Germinal center (tissue), 1 donor: ENCODE results near the gene METTL25B.
A peak's percentile ranks its signal among the peaks of the same experiment; 100 is the strongest.
"Not testable (repeated sequence)": the region's sequence is repeated elsewhere in the genome, so short reads cannot be mapped to it uniquely, and the experiment has no call there.

Experiments used
- DNase-seq: peaks from one replicate; pipeline ENCODE4 v3.0.0; 2012; ENCODE audit warnings: mixed read lengths, low spot score

Gene METTL25B

GRCh38 chr1:156748670-156749418 lies 20.6 kb downstream of the METTL25B start:
- DNase-seq: no peak

GRCh38 chr1:156749419-156750118 lies 21.3 kb downstream of the METTL25B start:
- DNase-seq: no peak

- DNase-seq: peak; percentile 51
Observed at GRCh38 chr1:156750191-156750672, 22.0 kb downstream of the METTL25B start.

GRCh38 chr1:156750711-156751450 lies 22.6 kb downstream of the METTL25B start:
- DNase-seq: peak; percentile 52

GRCh38 chr1:156751451-156751756 lies 23.1 kb downstream of the METTL25B start, which contains the start of gene HDGF:
Gene HDGF (minus strand): TSS chr1:156751675. CDS start chr1:156751429, 246 bp downstream.
- no peak for DNase-seq

GRCh38 chr1:156751757-156752481 lies 23.6 kb downstream of the METTL25B start:
- DNase-seq: peak; percentile 93

GRCh38 chr1:156752843-156753482 lies 24.7 kb downstream of the METTL25B start:
- DNase-seq: no peak

- no peak for DNase-seq
Observed at GRCh38 chr1:156754219-156754618, 25.9 kb downstream of the METTL25B start.

GRCh38 chr1:156755527-156755950 lies 27.3 kb downstream of the METTL25B start:
- DNase-seq: no peak

- no peak for DNase-seq
Observed at GRCh38 chr1:156756355-156756754, 28.1 kb downstream of the METTL25B start.

GRCh38 chr1:156757572-156758253 lies 29.4 kb downstream of the METTL25B start:
- not testable (repeated sequence) for DNase-seq

GRCh38 chr1:156760092-156760795 lies 32.0 kb downstream of the METTL25B start:
- DNase-seq: no peak

- DNase-seq: no peak
Observed at GRCh38 chr1:156760796-156761104, 32.5 kb downstream of the METTL25B start.

GRCh38 chr1:156765136-156765535 lies 36.9 kb downstream of the METTL25B start:
- not testable (repeated sequence) for DNase-seq

- no peak for DNase-seq
Observed at GRCh38 chr1:156765666-156766065, 37.4 kb downstream of the METTL25B start.

GRCh38 chr1:156766298-156767100 lies 38.2 kb downstream of the METTL25B start:
- DNase-seq: peak; percentile 49

- peak; percentile 90 for DNase-seq
Observed at GRCh38 chr1:156767101-156767878, 39.0 kb downstream of the METTL25B start, which contains the start of gene PRCC. Gene PRCC (plus strand): TSS chr1:156767535. CDS start chr1:156767772, 237 bp downstream.

GRCh38 chr1:156767879-156768604 lies 39.8 kb downstream of the METTL25B start:
- no peak for DNase-seq
